Fibroblast of pulmonary artery (primary cell): Measurements from ENCODE around the gene PUS1.

ENCODE experiments used
- DNase-seq: peaks from one replicate; pipeline ENCODE4 v3.0.0-alpha.2; 2010; ENCODE audit warnings: low read depth
- H3K4me3 ChIP-seq: replicated peaks from 2 replicates; pipeline ENCODE4 v1.5.1; 2011; ENCODE audit warnings: low read depth, mild to moderate bottlenecking, control low read depth, low read length, moderate library complexity
- TF ChIP-seq, protein P1 (sequence below): IDR thresholded peaks from 2 replicates; pipeline ENCODE4 v1.5.1; 2011; ENCODE audit warnings: mild to moderate bottlenecking, control low read depth, low read length, inconsistent platforms; ENCODE audit errors: missing control alignments

Gene PUS1

DNA sequence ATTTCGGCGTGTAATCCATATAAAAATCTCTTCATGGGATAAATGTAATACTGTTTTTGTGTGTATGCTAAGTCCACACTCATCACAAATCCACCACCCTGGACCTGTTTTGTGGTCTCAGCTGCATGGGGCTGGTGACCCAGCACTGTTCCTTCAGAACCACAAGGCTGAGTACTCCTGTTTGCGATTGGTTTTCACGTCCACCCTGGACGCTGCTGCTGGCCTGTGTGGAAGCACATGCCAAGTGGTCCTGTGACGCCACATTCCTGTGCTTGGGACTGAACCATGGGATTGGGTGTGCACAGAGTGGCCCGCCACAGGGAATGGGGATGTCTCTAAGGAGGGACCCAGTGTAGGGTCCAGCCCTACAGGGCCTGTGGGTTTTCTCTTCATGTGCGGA, 4.3 kb downstream of the PUS1 start:
- H3K4me3 ChIP-seq, result no peak overlapping the region
- no peak for DNase-seq
- TF ChIP-seq, protein P1, sequence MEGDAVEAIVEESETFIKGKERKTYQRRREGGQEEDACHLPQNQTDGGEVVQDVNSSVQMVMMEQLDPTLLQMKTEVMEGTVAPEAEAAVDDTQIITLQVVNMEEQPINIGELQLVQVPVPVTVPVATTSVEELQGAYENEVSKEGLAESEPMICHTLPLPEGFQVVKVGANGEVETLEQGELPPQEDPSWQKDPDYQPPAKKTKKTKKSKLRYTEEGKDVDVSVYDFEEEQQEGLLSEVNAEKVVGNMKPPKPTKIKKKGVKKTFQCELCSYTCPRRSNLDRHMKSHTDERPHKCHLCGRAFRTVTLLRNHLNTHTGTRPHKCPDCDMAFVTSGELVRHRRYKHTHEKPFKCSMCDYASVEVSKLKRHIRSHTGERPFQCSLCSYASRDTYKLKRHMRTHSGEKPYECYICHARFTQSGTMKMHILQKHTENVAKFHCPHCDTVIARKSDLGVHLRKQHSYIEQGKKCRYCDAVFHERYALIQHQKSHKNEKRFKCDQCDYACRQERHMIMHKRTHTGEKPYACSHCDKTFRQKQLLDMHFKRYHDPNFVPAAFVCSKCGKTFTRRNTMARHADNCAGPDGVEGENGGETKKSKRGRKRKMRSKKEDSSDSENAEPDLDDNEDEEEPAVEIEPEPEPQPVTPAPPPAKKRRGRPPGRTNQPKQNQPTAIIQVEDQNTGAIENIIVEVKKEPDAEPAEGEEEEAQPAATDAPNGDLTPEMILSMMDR, result no peak

DNA sequence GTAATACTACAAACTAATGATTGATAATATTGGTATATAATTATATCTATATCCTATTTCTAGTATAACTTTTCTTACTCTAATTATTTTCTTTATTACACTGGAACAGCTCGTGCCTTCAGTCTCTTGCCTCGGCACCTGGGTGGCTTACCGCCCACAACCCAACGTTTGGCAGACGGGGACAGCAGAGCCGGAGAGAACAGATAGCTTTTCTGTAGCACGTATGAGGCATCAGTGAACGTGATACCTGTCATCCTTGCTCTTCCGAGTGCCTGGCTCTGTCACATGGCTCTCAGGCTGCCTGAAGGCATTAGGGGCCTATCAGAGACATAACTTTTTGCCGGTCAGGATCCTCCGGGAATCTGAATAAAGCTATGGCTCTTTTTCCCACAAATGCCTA, 5.5 kb downstream of the PUS1 start:
- no peak overlapping the region for H3K4me3 ChIP-seq
- no peak for DNase-seq
- TF ChIP-seq, protein P1, result no peak

DNA sequence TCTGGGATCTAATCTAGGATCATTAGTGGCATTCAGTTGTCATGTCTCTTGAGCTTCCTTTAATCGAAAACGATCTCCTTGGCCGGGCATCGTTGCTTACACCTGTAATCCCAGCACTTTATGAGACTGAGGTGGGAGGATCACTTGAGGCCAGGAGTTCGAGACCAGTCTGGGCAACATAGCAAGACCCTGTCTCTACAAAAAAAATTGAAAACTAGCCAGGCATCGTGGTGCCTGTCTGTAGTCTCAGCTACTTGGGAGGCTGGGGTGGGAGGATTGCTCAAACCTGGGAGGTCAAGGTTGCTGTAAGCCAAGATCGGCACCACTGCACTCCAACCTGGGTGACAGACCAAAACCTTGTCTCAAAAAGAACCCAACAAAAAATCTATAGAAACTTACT, 9.0 kb downstream of the PUS1 start:
- DNase-seq, result no peak
- TF ChIP-seq, protein P1, result no peak
- no peak overlapping the region for H3K4me3 ChIP-seq

DNA sequence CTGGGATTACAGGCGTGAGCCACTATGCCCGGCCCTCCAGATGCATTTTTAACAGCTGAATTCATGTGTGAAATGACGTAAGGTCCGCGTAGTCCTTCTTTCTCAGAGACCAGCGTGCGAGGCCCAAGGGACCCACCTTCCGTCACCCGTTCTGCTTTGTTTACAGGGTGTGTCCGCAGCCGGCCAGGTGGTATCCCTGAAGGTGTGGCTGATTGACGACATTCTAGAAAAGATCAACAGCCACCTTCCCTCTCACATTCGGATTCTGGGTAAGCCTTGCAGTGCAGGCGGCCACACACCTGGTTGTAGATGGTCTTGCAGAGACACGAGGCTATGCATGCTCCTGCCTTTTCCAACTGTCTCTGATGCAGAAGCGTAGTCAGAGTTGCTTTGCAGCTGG, 9.9 kb downstream of the PUS1 start:
- TF ChIP-seq, protein P1, result no peak
- DNase-seq, result no peak

DNA sequence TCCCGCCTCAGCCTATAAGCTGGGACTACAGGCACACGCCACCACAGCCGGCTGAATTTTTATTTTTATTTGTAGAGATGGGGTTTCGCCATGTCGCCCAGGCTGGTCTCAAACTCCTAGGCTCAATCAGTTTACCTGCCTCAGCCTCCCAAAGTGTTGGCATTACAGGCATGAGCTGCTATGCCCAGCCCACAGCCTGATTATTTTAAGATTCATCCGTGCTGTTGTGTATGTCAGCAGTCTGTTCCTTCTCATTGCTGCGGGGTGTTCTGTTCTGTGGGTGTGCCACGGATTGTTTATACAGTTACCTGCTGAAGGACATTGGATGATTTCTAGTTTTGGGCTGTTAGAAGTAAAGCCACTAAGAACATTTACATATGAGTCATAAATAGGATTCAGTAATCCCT, 11.1 kb downstream of the PUS1 start:
- no peak for DNase-seq
- H3K4me3 ChIP-seq, result no peak overlapping the region
- TF ChIP-seq, protein P1, result no peak

More for the DNA sequence above, 9.9 kb downstream of the PUS1 start:
- no peak overlapping the region for H3K4me3 ChIP-seq

DNA sequence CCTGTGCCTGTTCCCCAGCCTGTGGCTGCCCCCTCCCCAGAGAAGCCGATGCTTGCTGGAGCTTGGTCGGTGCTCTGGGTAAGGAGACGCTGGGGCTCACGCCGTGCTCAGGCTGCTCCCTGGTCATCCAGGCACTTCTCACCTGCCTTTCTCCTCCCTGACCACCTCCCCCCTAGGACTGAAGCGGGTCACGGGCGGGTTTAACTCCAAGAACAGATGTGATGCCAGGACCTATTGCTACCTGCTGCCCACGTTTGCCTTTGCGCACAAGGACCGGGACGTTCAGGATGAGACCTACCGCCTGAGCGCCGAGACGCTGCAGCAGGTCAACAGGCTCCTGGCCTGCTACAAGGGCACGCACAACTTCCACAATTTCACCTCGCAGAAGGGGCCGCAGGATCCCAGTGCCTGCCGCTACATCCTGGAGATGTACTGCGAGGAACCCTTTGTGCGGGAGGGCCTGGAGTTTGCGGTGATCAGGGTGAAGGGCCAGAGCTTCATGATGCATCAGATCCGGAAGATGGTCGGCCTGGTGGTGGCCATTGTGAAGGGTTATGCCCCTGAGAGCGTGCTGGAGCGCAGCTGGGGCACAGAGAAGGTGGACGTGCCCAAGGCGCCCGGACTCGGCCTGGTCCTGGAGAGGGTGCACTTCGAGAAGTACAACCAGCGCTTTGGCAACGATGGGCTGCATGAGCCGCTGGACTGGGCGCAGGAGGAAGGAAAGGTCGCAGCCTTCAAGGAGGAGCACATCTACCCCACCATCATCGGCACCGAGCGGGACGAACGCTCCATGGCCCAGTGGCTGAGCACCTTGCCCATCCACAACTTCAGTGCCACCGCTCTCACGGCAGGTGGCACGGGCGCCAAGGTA, 12.3 kb downstream of the PUS1 start:
- TF ChIP-seq, protein P1, result no peak
- no peak overlapping the region for H3K4me3 ChIP-seq
- no peak for DNase-seq

DNA sequence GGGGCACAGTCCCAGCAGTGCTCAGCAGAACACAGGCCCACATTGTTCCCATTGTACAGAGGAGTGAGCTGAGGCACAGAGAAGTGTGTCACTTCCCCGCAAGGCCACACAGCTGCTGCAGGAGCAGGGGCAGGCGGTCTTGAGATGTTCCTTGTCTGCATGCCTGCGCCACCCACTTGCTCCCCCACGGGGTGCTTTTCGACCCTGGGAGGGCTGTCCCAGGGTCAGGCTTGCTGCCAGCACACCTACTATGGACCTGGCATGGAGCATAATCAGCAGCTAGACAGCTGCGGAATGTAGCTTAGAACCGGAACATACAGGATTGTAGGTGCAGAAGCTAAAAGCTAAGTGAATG, 12.9 kb downstream of the PUS1 start:
- H3K4me3 ChIP-seq, result no peak overlapping the region
- TF ChIP-seq, protein P1, result no peak
- no peak for DNase-seq
